IMR-90 (cell line): ENCODE results near the gene AVPI1.
"Not testable (repeated sequence)": the region's sequence is repeated elsewhere in the genome, so short reads cannot be mapped to it uniquely, and the experiment has no call there.

Experiments
- BHLHE40 ChIP-seq: fragments of 150-350 bp; IDR thresholded peaks from 2 replicates; pipeline ENCODE4 v1.6.1; 2016; ENCODE audit warnings: mild to moderate bottlenecking, low read depth, low read length
- CHD1 ChIP-seq: IDR thresholded peaks from 2 replicates; pipeline ENCODE4 v1.6.1; 2012; ENCODE audit warnings: low read depth, low read length, improper control_type of control experiment
- FOS ChIP-seq: fragments of 150-350 bp; IDR thresholded peaks from 2 replicates; pipeline ENCODE4 v1.6.1; 2016; ENCODE audit warnings: low read depth, low read length
- MAFK ChIP-seq: IDR thresholded peaks from 2 replicates; pipeline ENCODE4 v1.6.1; 2012; ENCODE audit warnings: low read depth, low read length, improper control_type of control experiment
- MAZ ChIP-seq: IDR thresholded peaks from 2 replicates; pipeline ENCODE4 v1.6.1; 2012; ENCODE audit warnings: low read depth, mild to moderate bottlenecking, low read length, improper control_type of control experiment, moderate library complexity, borderline replicate concordance
- MXI1 ChIP-seq: IDR thresholded peaks from 2 replicates; pipeline ENCODE4 v1.6.1; 2012; ENCODE audit warnings: low read depth, mild to moderate bottlenecking, low read length, moderate library complexity, borderline replicate concordance
- POLR2A ChIP-seq: IDR thresholded peaks from 2 replicates; pipeline ENCODE4 v1.6.1; 2012; ENCODE audit warnings: mild to moderate bottlenecking, low read depth, low read length
- RAD21 ChIP-seq: IDR thresholded peaks from 2 replicates; pipeline ENCODE4 v1.6.1; 2012; ENCODE audit warnings: low read length, improper control_type of control experiment
- RCOR1 ChIP-seq: IDR thresholded peaks from 2 replicates; pipeline ENCODE4 v1.6.1; 2012; ENCODE audit warnings: mild to moderate bottlenecking, low read length, improper control_type of control experiment; ENCODE audit not compliant: insufficient replicate concordance
- SMC3 ChIP-seq: fragments of 150-350 bp; IDR thresholded peaks from 2 replicates; pipeline ENCODE4 v1.6.1; 2016; ENCODE audit warnings: low read depth, mild to moderate bottlenecking, antibody characterized with exemption, low read length, moderate library complexity
- TF ChIP-seq, protein P1 (sequence below): conservative IDR thresholded peaks from 2 replicates; pipeline ENCODE4 v1.5.1; 2012; ENCODE audit warnings: mild to moderate bottlenecking, low read depth, low read length, improper control_type of control experiment

DNA sequence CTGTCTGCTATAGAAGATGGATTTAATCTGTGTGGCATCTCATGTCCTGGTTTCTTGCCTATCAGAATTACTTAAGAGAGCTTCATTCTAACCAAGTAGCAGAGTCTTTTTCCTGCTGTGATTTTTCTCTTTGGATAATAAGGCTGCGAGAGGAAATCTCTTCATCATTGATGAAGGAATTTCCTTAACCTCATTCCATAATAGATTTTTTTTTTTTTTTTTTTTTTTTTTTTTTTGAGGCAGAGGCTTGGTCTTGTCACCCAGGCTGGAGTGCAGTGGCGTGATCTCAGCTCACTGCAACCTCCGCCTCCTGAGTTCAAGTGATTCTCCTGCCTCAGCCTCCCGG lies 37.7 kb downstream of the AVPI1 start:
- TF ChIP-seq MAFK, MXI1, BHLHE40, POLR2A, SMC3, RCOR1, MAZ, CHD1, FOS, RAD21: not testable (repeated sequence)
- TF ChIP-seq, protein P1, sequence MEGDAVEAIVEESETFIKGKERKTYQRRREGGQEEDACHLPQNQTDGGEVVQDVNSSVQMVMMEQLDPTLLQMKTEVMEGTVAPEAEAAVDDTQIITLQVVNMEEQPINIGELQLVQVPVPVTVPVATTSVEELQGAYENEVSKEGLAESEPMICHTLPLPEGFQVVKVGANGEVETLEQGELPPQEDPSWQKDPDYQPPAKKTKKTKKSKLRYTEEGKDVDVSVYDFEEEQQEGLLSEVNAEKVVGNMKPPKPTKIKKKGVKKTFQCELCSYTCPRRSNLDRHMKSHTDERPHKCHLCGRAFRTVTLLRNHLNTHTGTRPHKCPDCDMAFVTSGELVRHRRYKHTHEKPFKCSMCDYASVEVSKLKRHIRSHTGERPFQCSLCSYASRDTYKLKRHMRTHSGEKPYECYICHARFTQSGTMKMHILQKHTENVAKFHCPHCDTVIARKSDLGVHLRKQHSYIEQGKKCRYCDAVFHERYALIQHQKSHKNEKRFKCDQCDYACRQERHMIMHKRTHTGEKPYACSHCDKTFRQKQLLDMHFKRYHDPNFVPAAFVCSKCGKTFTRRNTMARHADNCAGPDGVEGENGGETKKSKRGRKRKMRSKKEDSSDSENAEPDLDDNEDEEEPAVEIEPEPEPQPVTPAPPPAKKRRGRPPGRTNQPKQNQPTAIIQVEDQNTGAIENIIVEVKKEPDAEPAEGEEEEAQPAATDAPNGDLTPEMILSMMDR = not testable (repeated sequence)
